K562 (cell line): ENCODE results near the gene KCTD15. TPM values are rescaled to one million over a fixed set of nuclear protein-coding genes. Genes with fewer than 3 reads are reported as not detected.

Source experiments
- ATAC-seq: fragments of 200-7000 bp; cut with Tn5 transposase; 3 replicates; pipeline ENCODE4 v1.9.1; 2020; ENCODE audit warnings: moderate library complexity
- BruUV-seq: library from RNA; stranded (reverse); fragments of 400-500 nt; replicated peaks from 2 replicates; lab custom pipeline; 2021; lab: Mats Ljungman, UMichigan
- CTCF ChIA-PET: fragments of 300-600 bp; formaldehyde crosslinking; extraction: SDS; loops from one replicate; lab custom pipeline; 2021; ENCODE audit warnings: low intra/inter-chr PET ratio; lab: Yijun Ruan, JAX
- POLR2A ChIA-PET: fragments of 300-600, 350-650 bp; sonication (Branson Sonifier 250); formaldehyde crosslinking; extraction: SDS; loops from one replicate; lab custom pipeline; 2021; ENCODE audit warnings: antibody characterized with exemption, inconsistent platforms; lab: Yijun Ruan, JAX
- DNase-seq, 4 experiments: peaks; one replicate each; pipeline versions ENCODE4 v3.0.0 to v3.0.0-alpha.2; 2011 to 2018; ENCODE audit warnings: low spot score in 3 of 4, mixed read lengths in 3 of 4; ENCODE audit errors: extremely low read depth in 1 of 4
- FAIRE-seq: peaks from 2 replicates; lab custom pipeline; 2011; peaks lifted over from hg19 to GRCh38; lab: Jason Lieb, UNC
- H2AFZ ChIP-seq: 2 replicates; pipeline ENCODE4 v1.6.0; 2011; ENCODE audit warnings: low read depth, low read length, control low read depth, inconsistent platforms
- H3K27ac ChIP-seq: fragments of 200-600 bp; 3 replicates; pipeline ENCODE4 v1.8.0; 2011; ENCODE audit warnings: low read depth, mild to moderate bottlenecking, control low read depth, inconsistent platforms, low read length, moderate library complexity, mixed read lengths; ENCODE audit errors: extremely low read depth
- H3K27me3 ChIP-seq, 2 experiments: fragments of 300-600 bp in 1 of 2; 2 replicates in 1 of 2; 3 replicates in 1 of 2; pipeline versions ENCODE4 v1.6.0 to v1.8.0; 2011; ENCODE audit warnings: inconsistent platforms in 2 of 2, low read length in 2 of 2, mild to moderate bottlenecking in 1 of 2, mixed read lengths in 1 of 2, moderate library complexity in 1 of 2; ENCODE audit not compliant: control insufficient read depth in 2 of 2, insufficient read depth in 2 of 2
- H3K36me3 ChIP-seq: fragments of 300-600 bp; 3 replicates; pipeline ENCODE4 v1.8.0; 2011; ENCODE audit warnings: mild to moderate bottlenecking, low read length, inconsistent platforms; ENCODE audit not compliant: control insufficient read depth, insufficient read depth
- H3K4me1 ChIP-seq, 2 experiments: fragments of 200-600 bp in 1 of 2; replicated peaks in 1 of 2; 2 replicates in 1 of 2; 3 replicates in 1 of 2; pipeline versions ENCODE4 v1.5.1 to v1.8.0; 2011; ENCODE audit warnings: inconsistent platforms in 2 of 2, low read length in 2 of 2, mild to moderate bottlenecking in 1 of 2, mixed read lengths in 1 of 2, moderate library complexity in 1 of 2; ENCODE audit not compliant: control insufficient read depth in 2 of 2, insufficient read depth in 2 of 2
- H3K4me2 ChIP-seq: 2 replicates; pipeline ENCODE4 v1.6.1; 2011; ENCODE audit warnings: low read length, control low read depth, inconsistent platforms, mixed read lengths; ENCODE audit not compliant: insufficient read depth
- H3K4me3 ChIP-seq: fragments of 200-600 bp; sonication (generic), shearing (Covaris generic); 2 replicates; pipeline ENCODE4 v1.5.1; 2016; ENCODE audit warnings: control low read depth, inconsistent platforms
- H3K79me2 ChIP-seq: fragments of 200-600 bp; 3 replicates; pipeline ENCODE4 v1.8.0; 2011; ENCODE audit warnings: low read length, inconsistent platforms; ENCODE audit not compliant: control insufficient read depth, insufficient read depth
- H3K9ac ChIP-seq, 2 experiments: 2 replicates each; pipeline versions ENCODE4 v1.6.0 to v1.6.1; 2011; ENCODE audit warnings: low read depth in 2 of 2, low read length in 2 of 2, control low read depth in 1 of 2, inconsistent platforms in 1 of 2, mild to moderate bottlenecking in 1 of 2, mixed read lengths in 1 of 2; ENCODE audit not compliant: insufficient read depth in 1 of 2
- H3K9me1 ChIP-seq: one replicate; pipeline ENCODE4 v1.6.0; 2011; ENCODE audit warnings: inconsistent platforms, mild to moderate bottlenecking, low read length, moderate library complexity; ENCODE audit not compliant: control insufficient read depth, insufficient read depth
- H3K9me3 ChIP-seq: replicated peaks from 2 replicates; pipeline ENCODE4 v1.5.1; 2011; ENCODE audit warnings: low read depth, low read length, inconsistent platforms; ENCODE audit not compliant: control insufficient read depth, insufficient read depth
- H4K20me1 ChIP-seq: replicated peaks from 2 replicates; pipeline ENCODE4 v1.6.1; 2011; ENCODE audit warnings: low read length, inconsistent platforms, mixed read lengths; ENCODE audit not compliant: control insufficient read depth, insufficient read depth
- CHD1 ChIP-seq: fragments of 200-600 bp; sonication (generic); IDR thresholded peaks from one replicate; pipeline ENCODE4 v1.6.1; 2012; ENCODE audit warnings: mild to moderate bottlenecking, moderate library complexity, low read length, inconsistent platforms
- FOXJ2 ChIP-seq: fragments of 200-800 bp; sonication (Bioruptor generic); IDR thresholded peaks from 2 replicates; pipeline ENCODE4 v1.6.1; 2016; ENCODE audit warnings: missing genetic modification characterization, missing compliant biosample characterization
- NR2F6 ChIP-seq: fragments of 450-650 bp; formaldehyde crosslinking; IDR thresholded peaks from 2 replicates; pipeline ENCODE4 v1.4.0; 2020; ENCODE audit warnings: mild to moderate bottlenecking
- POLR2AphosphoS2 ChIP-seq: IDR thresholded peaks from 2 replicates; pipeline ENCODE4 v1.6.1; 2012; ENCODE audit warnings: low read length, improper control_type of control experiment
- RBM39 ChIP-seq: fragments of 200-400 bp; formaldehyde crosslinking; optimal IDR thresholded peaks from 2 replicates; pipeline ENCODE3; 2018; ENCODE audit warnings: low read depth, low read length
- RFX1 ChIP-seq: fragments of 450-650 bp; IDR thresholded peaks from 2 replicates; pipeline ENCODE4 v1.6.1; 2016; ENCODE audit warnings: mild to moderate bottlenecking, moderate library complexity
- SMARCC2 ChIP-seq: fragments of 450-650 bp; IDR thresholded peaks from 2 replicates; pipeline ENCODE4 v1.6.1; 2017; ENCODE audit warnings: antibody characterized with exemption, moderate library complexity, mild to moderate bottlenecking, low read depth
- SNIP1 ChIP-seq: fragments of 450-650 bp; IDR thresholded peaks from 2 replicates; pipeline ENCODE4 v1.7.1; 2017; ENCODE audit warnings: low read depth, mild to moderate bottlenecking
- STAT5B ChIP-seq: fragments of 250-450 bp; sonication (Bioruptor Pico); IDR thresholded peaks from 2 replicates; pipeline ENCODE4 v1.8.0; 2021; ENCODE audit warnings: mild to moderate bottlenecking, inconsistent platforms
- TBL1XR1 ChIP-seq, 2 experiments: IDR thresholded peaks; 2 replicates each; pipeline ENCODE4 v1.6.1; 2012; ENCODE audit warnings: improper control_type of control experiment in 2 of 2, low read length in 2 of 2, mild to moderate bottlenecking in 1 of 2
- ZNF263 ChIP-seq: sonication (generic); formaldehyde crosslinking; IDR thresholded peaks from 2 replicates; pipeline ENCODE4 v1.8.0; 2022; ENCODE audit warnings: mild to moderate bottlenecking, missing genetic modification reagents, borderline replicate concordance
- ZNF282 ChIP-seq: sonication (generic); formaldehyde crosslinking; IDR thresholded peaks from 2 replicates; pipeline ENCODE4 v1.8.1; 2023; ENCODE audit warnings: missing genetic modification reagents
- ZNF311 ChIP-seq: fragments of 250-450 bp; sonication (Bioruptor Pico); IDR thresholded peaks from 2 replicates; pipeline ENCODE4 v1.4.0; 2020; ENCODE audit warnings: mild to moderate bottlenecking, moderate library complexity
- ZNF347 ChIP-seq: fragments of 450-650 bp; formaldehyde crosslinking; IDR thresholded peaks from 2 replicates; pipeline ENCODE4 v1.4.0; 2020; ENCODE audit warnings: low read depth, mild to moderate bottlenecking, moderate library complexity
- WGBS: fragments of 100-300 bp; shearing (Covaris generic); methylation state at CpG from one replicate; pipeline ENCODE4 v1.1.6; 2016; ENCODE audit warnings: low coverage, mixed read lengths; ENCODE audit not compliant: insufficient coverage; ENCODE audit errors: missing lambda C conversion rate; 5-methylcytosine and 5-hydroxymethylcytosine counted together
- in situ Hi-C: fragments of 300-500 bp; cut with MboI; formaldehyde crosslinking; loops from 4 replicates; pipeline ENCODE4 v1.15.0; 2018; ENCODE audit warnings: inconsistent platforms, mixed read lengths
- intact Hi-C: fragments of 100-400 bp; cut with micrococcal nuclease; formaldehyde crosslinking; loops from 2 replicates; pipeline ENCODE4 v1.14.2; 2022
- polyA plus RNA-seq, 8 experiments: library from polyadenylated mRNA; depleted of rRNA in 4 of 8; stranded (reverse) in 5 of 8; unstranded in 3 of 8; fragments of >200 nt; fragmentation: Nextera tagmentation in 2 of 8; fragmentation: Illumina TruSeq in 1 of 8; extraction: Ambion mirVana in 2 of 8; extraction: Trizol in 1 of 8; gene quantifications; 2 replicates each; pipeline versions ENCODE4 v1.2.1 to v1.2.3, GENCODE V29; 2011 to 2014; ENCODE audit warnings: inconsistent platforms in 1 of 8, missing spikeins in 1 of 8
- total RNA-seq, 7 experiments: library from RNA; depleted of rRNA in 6 of 7; stranded (reverse); fragments of >200 nt in 6 of 7; fragmentation: Illumina TruSeq in 2 of 7; extraction: Trizol in 2 of 7; gene quantifications; 2 replicates each; pipeline versions ENCODE4 v1.2.1 to v1.2.3, GENCODE V29; 2011 to 2021; ENCODE audit warnings: low replicate concordance in 1 of 7
- TF ChIP-seq, protein P1 (sequence below): sonication (generic); formaldehyde crosslinking; IDR thresholded peaks from 2 replicates; pipeline ENCODE4 v1.9.0; 2022; ENCODE audit warnings: mild to moderate bottlenecking, missing genetic modification reagents
- TF ChIP-seq, protein P2 (sequence below): fragments of 450-650 bp; formaldehyde crosslinking; IDR thresholded peaks from 2 replicates; pipeline ENCODE4 v1.4.0; 2020; ENCODE audit warnings: mild to moderate bottlenecking, mixed read lengths
- TF ChIP-seq, protein P3 (sequence below): fragments of 450-650 bp; IDR thresholded peaks from 2 replicates; pipeline ENCODE4 v1.6.1; 2017; ENCODE audit warnings: antibody characterized with exemption
- TF ChIP-seq, protein P4 (sequence below), 3 experiments: IDR thresholded peaks in 2 of 3; conservative IDR thresholded peaks in 1 of 3; 2 replicates each; pipeline ENCODE4 v1.5.1; 2011 to 2012; ENCODE audit warnings: low read length in 3 of 3, mild to moderate bottlenecking in 3 of 3, control low read depth in 2 of 3, improper control_type of control experiment in 1 of 3, inconsistent platforms in 1 of 3, low read depth in 1 of 3, mixed read lengths in 1 of 3, moderate library complexity in 1 of 3; ENCODE audit not compliant: insufficient read depth in 2 of 3

KCTD15 gene
- total and polyA plus RNA-seq, 9 of the 15 experiments (the other 6 are each of a cell fraction or from before 2014, with no cell fraction given) = 1.7 to 49.0 (median 11.8) TPM

DNA sequence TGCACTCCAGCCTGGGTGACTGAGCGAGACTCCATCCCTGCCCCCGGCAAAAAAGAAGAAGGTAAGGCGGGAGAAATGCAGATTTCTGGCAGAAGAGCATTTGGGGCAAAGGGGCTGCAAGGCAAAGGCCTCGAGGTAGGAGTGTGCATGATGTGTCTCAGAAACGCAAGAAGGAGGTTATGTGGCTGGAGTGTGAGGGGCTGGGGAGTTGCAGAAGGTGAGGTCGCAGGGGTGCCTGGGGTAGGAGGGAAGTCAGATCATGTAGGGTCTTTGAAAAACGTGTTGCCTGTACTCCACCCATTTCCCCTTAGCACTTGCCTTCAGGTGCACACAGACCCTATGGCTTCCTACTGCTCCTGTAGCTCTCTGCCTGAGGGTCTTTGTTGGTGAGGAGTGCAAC is 29.9 kb downstream of the KCTD15 start:
- CTCF ChIA-PET = no interaction called here
- TF ChIP-seq, protein P1, sequence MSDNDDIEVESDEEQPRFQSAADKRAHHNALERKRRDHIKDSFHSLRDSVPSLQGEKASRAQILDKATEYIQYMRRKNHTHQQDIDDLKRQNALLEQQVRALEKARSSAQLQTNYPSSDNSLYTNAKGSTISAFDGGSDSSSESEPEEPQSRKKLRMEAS (CRISPR knock-in tag) = no peak
- TF ChIP-seq RFX1 (no peak), TBL1XR1 (IDR thresholded peaks at IDR 0.05; ENCODE audit: low read length in 2 of 2) (no peak), FOXJ2 (tag) (no peak), ZNF311 (CRISPR knock-in tag) (no peak), ZNF263 (CRISPR knock-in tag) (no peak), SMARCC2 (no peak), NR2F6 (no peak), ZNF347 (no peak), CHD1 (no peak), POLR2AphosphoS2 (no peak), RBM39 (no peak), ZNF282 (CRISPR knock-in tag) (no peak), STAT5B (CRISPR knock-in tag) (no peak), SNIP1 (no peak)
- TF ChIP-seq, protein P2, sequence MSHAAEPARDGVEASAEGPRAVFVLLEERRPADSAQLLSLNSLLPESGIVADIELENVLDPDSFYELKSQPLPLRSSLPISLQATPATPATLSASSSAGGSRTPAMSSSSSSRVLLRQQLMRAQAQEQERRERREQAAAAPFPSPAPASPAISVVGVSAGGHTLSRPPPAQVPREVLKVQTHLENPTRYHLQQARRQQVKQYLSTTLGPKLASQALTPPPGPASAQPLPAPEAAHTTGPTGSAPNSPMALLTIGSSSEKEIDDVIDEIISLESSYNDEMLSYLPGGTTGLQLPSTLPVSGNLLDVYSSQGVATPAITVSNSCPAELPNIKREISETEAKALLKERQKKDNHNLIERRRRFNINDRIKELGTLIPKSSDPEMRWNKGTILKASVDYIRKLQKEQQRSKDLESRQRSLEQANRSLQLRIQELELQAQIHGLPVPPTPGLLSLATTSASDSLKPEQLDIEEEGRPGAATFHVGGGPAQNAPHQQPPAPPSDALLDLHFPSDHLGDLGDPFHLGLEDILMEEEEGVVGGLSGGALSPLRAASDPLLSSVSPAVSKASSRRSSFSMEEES (CRISPR knock-in tag) = no peak
- TF ChIP-seq, protein P3, sequence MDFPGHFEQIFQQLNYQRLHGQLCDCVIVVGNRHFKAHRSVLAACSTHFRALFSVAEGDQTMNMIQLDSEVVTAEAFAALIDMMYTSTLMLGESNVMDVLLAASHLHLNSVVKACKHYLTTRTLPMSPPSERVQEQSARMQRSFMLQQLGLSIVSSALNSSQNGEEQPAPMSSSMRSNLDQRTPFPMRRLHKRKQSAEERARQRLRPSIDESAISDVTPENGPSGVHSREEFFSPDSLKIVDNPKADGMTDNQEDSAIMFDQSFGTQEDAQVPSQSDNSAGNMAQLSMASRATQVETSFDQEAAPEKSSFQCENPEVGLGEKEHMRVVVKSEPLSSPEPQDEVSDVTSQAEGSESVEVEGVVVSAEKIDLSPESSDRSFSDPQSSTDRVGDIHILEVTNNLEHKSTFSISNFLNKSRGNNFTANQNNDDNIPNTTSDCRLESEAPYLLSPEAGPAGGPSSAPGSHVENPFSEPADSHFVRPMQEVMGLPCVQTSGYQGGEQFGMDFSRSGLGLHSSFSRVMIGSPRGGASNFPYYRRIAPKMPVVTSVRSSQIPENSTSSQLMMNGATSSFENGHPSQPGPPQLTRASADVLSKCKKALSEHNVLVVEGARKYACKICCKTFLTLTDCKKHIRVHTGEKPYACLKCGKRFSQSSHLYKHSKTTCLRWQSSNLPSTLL = no peak
- TF ChIP-seq, protein P4, sequence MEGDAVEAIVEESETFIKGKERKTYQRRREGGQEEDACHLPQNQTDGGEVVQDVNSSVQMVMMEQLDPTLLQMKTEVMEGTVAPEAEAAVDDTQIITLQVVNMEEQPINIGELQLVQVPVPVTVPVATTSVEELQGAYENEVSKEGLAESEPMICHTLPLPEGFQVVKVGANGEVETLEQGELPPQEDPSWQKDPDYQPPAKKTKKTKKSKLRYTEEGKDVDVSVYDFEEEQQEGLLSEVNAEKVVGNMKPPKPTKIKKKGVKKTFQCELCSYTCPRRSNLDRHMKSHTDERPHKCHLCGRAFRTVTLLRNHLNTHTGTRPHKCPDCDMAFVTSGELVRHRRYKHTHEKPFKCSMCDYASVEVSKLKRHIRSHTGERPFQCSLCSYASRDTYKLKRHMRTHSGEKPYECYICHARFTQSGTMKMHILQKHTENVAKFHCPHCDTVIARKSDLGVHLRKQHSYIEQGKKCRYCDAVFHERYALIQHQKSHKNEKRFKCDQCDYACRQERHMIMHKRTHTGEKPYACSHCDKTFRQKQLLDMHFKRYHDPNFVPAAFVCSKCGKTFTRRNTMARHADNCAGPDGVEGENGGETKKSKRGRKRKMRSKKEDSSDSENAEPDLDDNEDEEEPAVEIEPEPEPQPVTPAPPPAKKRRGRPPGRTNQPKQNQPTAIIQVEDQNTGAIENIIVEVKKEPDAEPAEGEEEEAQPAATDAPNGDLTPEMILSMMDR (IDR thresholded peaks at IDR 0.05 in 2 of 3, conservative IDR thresholded peaks at IDR 0.05 in 1 of 3; ENCODE audit: insufficient read depth in 2 of 3, low read depth in 1 of 3, low read length in 3 of 3) = no peak

More for the DNA sequence above, 29.9 kb downstream of the KCTD15 start:
- Histone ChIP-seq H4K20me1 (no peaks in the 10 kb centered on the region), H3K4me1 (no peaks in the 10 kb centered on the region), H3K27me3 (peaks cover 3 to 18% of the 10 kb centered on the region in 2 experiments; a peak in 3 of 5 replicates), H2AFZ (no peak overlapping the region), H3K9me1 (no peaks in the 10 kb centered on the region), H3K4me3 (no peak overlapping the region), H3K27ac (no peak overlapping the region), H3K79me2 (no peaks in the 10 kb centered on the region), H3K9me3 (no peaks in the 10 kb centered on the region), H3K36me3 (no peaks in the 10 kb centered on the region), H3K9ac (no peak overlapping the region), H3K4me2 (no peak overlapping the region)
- intact Hi-C loops = no loop called here
- FAIRE-seq = no peak
- DNase-seq = no peak
- BruUV-seq = no TSS peak
- no peak for ATAC-seq
- POLR2A ChIA-PET = interaction anchor here (1.1 to 1.4 kb wide), 2 partner anchors 30 to 49 kb away, joined by 3 read pairs; partner anchors contain the start of gene KCTD15
- WGBS = 0% methylated on average over 7 of the region's 7 CpGs
- in situ Hi-C loops = no loop called here
